ENCODE measurements around the gene UCN.

- TF ChIP-seq USF1 (IDR thresholded peaks at IDR 0.05) (no peak), MAX (IDR thresholded peaks at IDR 0.05) (no peak), FOXM1 (IDR thresholded peaks at IDR 0.05; ENCODE audit: borderline replicate concordance, low read depth) (no peak), YY1 (IDR thresholded peaks at IDR 0.05; ENCODE audit: low read depth) (no peak), CEBPB (IDR thresholded peaks at IDR 0.05) (no peak), EP300 (IDR thresholded peaks at IDR 0.05; ENCODE audit: borderline replicate concordance) (no peak), CREB1 (IDR thresholded peaks at IDR 0.05; ENCODE audit: low read depth) (no peak), REST (IDR thresholded peaks at IDR 0.05; ENCODE audit: low read depth) (no peak), NFIC (IDR thresholded peaks at IDR 0.05) (0 out of 2 replicates have a peak, but pooled peaks have one; percentile 31), ZBTB7A (IDR thresholded peaks at IDR 0.05; ENCODE audit: low read depth) (no peak), RAD21 (IDR thresholded peaks at IDR 0.05; ENCODE audit: low read depth) (no peak), TAF1 (IDR thresholded peaks at IDR 0.05; ENCODE audit: low read depth) (no peak)
These were observed 8.6 kb upstream of the UCN start for GRCh38 chr2:27316655-27317412.

Data from Ishikawa (cell line).